Stomach (tissue), 4 donors: ENCODE data around the gene FBXL20.
"Not testable (repeated sequence)": the region's sequence is repeated elsewhere in the genome, so short reads cannot be mapped to it uniquely, and the experiment has no call there.

ENCODE experiments used
- EP300 ChIP-seq: sonication (generic); formaldehyde crosslinking; IDR thresholded peaks from one replicate; pipeline ENCODE4 v1.6.1; 2017; ENCODE audit warnings: antibody characterized with exemption
- POLR2A ChIP-seq, 4 donors: fragments of 450-650 bp; IDR thresholded peaks; one replicate each; pipeline ENCODE4 v1.6.1; 2016; ENCODE audit warnings: antibody characterized with exemption in 4 of 4, control low read depth in 2 of 4, mild to moderate bottlenecking in 1 of 4, moderate library complexity in 1 of 4
- POLR2AphosphoS5 ChIP-seq, 3 donors: sonication (generic); formaldehyde crosslinking; IDR thresholded peaks; one replicate each; pipeline ENCODE4 v1.6.1; 2016; ENCODE audit warnings: antibody characterized with exemption in 3 of 3
- TF ChIP-seq, protein P1 (sequence below), 7 experiments: fragments of 450-650 bp in 4 of 7; fragments of 200-600 bp in 3 of 7; sonication (generic) in 3 of 7; IDR thresholded peaks; one replicate each; pipeline ENCODE4 v1.5.1; 2016 to 2019; ENCODE audit warnings: antibody characterized with exemption in 7 of 7, control low read depth in 2 of 7, mild to moderate bottlenecking in 1 of 7

DNA sequence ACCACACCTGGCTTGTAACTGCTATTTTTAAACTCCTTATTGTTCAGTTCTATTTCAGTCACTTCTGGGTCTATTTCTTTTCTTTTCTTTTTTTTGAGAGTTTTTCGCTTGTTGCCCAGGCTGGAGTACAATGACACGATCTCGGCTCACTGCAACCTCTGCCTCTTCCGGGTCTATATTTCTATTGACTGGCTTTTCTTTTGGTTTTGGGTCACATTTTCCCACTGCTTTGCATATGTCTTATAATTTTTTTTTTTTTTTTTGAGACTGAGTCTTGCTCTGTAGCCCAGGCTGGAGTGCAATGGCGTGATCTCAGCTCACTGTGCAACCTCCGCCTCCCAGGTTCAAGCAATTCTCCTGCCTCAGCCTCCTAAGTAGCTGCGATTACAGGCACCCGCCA lies 108.9 kb downstream of the FBXL20 start:
- TF ChIP-seq, protein P1, sequence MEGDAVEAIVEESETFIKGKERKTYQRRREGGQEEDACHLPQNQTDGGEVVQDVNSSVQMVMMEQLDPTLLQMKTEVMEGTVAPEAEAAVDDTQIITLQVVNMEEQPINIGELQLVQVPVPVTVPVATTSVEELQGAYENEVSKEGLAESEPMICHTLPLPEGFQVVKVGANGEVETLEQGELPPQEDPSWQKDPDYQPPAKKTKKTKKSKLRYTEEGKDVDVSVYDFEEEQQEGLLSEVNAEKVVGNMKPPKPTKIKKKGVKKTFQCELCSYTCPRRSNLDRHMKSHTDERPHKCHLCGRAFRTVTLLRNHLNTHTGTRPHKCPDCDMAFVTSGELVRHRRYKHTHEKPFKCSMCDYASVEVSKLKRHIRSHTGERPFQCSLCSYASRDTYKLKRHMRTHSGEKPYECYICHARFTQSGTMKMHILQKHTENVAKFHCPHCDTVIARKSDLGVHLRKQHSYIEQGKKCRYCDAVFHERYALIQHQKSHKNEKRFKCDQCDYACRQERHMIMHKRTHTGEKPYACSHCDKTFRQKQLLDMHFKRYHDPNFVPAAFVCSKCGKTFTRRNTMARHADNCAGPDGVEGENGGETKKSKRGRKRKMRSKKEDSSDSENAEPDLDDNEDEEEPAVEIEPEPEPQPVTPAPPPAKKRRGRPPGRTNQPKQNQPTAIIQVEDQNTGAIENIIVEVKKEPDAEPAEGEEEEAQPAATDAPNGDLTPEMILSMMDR (IDR thresholded peaks at IDR 0.05), result not testable (repeated sequence)
- TF ChIP-seq POLR2A (IDR thresholded peaks at IDR 0.05); EP300; POLR2AphosphoS5 (IDR thresholded peaks at IDR 0.05): not testable (repeated sequence)
